PC-9 (cell line): ENCODE measurements around the gene GNA12. TPM values are rescaled to one million over a fixed set of nuclear protein-coding genes. Genes with fewer than 3 reads are reported as not detected.

ENCODE experiments used
- BruUV-seq: library from RNA; stranded (reverse); fragments of 400-500 nt; replicated peaks from 2 replicates; lab custom pipeline; 2021; lab: Mats Ljungman, UMichigan
- CTCF ChIA-PET: fragments of 300-600 bp; sonication (Branson Sonifier 250); formaldehyde crosslinking; loops from one replicate; lab custom pipeline; 2022; ENCODE audit warnings: antibody characterized with exemption; lab: Charles Lee
- POLR2A ChIA-PET: fragments of 300-600 bp; sonication (Branson Sonifier 250); formaldehyde crosslinking; loops from one replicate; lab custom pipeline; 2022; ENCODE audit warnings: antibody characterized with exemption; ENCODE audit not compliant: unreplicated experiment; lab: Charles Lee
- DNase-seq, 2 experiments: peaks; one replicate each; pipeline versions ENCODE4 v3.0.0 to v3.0.0-alpha.2; 2015 to 2022; ENCODE audit warnings: mixed read lengths in 1 of 2
- H2AFZ ChIP-seq: fragments of 200-600 bp; sonication (generic); 2 replicates; pipeline ENCODE4 v1.8.1; 2017; ENCODE audit warnings: antibody characterized with exemption
- H3F3A ChIP-seq: fragments of 200-600 bp; sonication (generic); 2 replicates; pipeline ENCODE4 v1.8.1; 2017; ENCODE audit warnings: antibody characterized with exemption, mild to moderate bottlenecking, low read depth; ENCODE audit not compliant: insufficient read depth
- H3K27ac ChIP-seq: fragments of 200-600 bp; sonication (generic); 2 replicates; pipeline ENCODE4 v1.6.1; 2016; ENCODE audit warnings: mixed run types
- H3K27me3 ChIP-seq: fragments of 200-600 bp; sonication (generic); 2 replicates; pipeline ENCODE4 v1.6.1; 2016; ENCODE audit warnings: low read depth, mixed run types; ENCODE audit not compliant: insufficient read depth
- H3K36me3 ChIP-seq: fragments of 200-600 bp; sonication (generic); 2 replicates; pipeline ENCODE4 v1.6.1; 2016; ENCODE audit warnings: low read depth, mixed run types
- H3K4me1 ChIP-seq: fragments of 200-600 bp; sonication (generic); replicated peaks from 2 replicates; pipeline ENCODE4 v1.6.1; 2016; ENCODE audit warnings: mixed run types; ENCODE audit not compliant: insufficient read depth
- H3K4me2 ChIP-seq: fragments of 200-600 bp; sonication (generic); 2 replicates; pipeline ENCODE4 v1.6.1; 2017; ENCODE audit warnings: mixed run types
- H3K4me3 ChIP-seq: fragments of 200-600 bp; sonication (generic); 2 replicates; pipeline ENCODE4 v1.6.1; 2016; ENCODE audit warnings: mixed run types
- H3K79me2 ChIP-seq: fragments of 200-600 bp; sonication (generic); 2 replicates; pipeline ENCODE4 v1.6.1; 2017; ENCODE audit warnings: low read depth, mixed run types
- H3K9me2 ChIP-seq: fragments of 200-600 bp; sonication (generic); 2 replicates; pipeline ENCODE4 v1.8.1; 2017; ENCODE audit warnings: mild to moderate bottlenecking; ENCODE audit not compliant: insufficient read depth
- H3K9me3 ChIP-seq: fragments of 200-600 bp; sonication (generic); 2 replicates; pipeline ENCODE4 v1.8.1; 2016; ENCODE audit warnings: low read depth; ENCODE audit not compliant: insufficient read depth
- H4K20me1 ChIP-seq: fragments of 200-600 bp; sonication (generic); 2 replicates; pipeline ENCODE4 v1.8.1; 2017; ENCODE audit not compliant: insufficient read depth
- EZH2 ChIP-seq: fragments of 200-600 bp; sonication (generic); IDR thresholded peaks from 2 replicates; pipeline ENCODE4 v1.8.0; 2017; ENCODE audit warnings: antibody characterized with exemption, low read depth
- intact Hi-C: fragments of 100-400 bp; cut with micrococcal nuclease; formaldehyde crosslinking; loops from one replicate; pipeline ENCODE4 v1.10.0; 2022; ENCODE audit not compliant: unreplicated experiment
- total RNA-seq: library from RNA; stranded (reverse); gene quantifications from 2 replicates; pipeline ENCODE4 v1.2.3, GENCODE V29; 2021
- TF ChIP-seq, protein P1 (sequence below): fragments of 200-600 bp; sonication (generic); conservative IDR thresholded peaks from 2 replicates; pipeline ENCODE4 v1.6.1; 2017; ENCODE audit warnings: mixed run types, antibody characterized with exemption, mild to moderate bottlenecking, moderate library complexity

Gene GNA12
- total RNA-seq, 1 experiment from 2014 or later, result 51.7 TPM

DNA sequence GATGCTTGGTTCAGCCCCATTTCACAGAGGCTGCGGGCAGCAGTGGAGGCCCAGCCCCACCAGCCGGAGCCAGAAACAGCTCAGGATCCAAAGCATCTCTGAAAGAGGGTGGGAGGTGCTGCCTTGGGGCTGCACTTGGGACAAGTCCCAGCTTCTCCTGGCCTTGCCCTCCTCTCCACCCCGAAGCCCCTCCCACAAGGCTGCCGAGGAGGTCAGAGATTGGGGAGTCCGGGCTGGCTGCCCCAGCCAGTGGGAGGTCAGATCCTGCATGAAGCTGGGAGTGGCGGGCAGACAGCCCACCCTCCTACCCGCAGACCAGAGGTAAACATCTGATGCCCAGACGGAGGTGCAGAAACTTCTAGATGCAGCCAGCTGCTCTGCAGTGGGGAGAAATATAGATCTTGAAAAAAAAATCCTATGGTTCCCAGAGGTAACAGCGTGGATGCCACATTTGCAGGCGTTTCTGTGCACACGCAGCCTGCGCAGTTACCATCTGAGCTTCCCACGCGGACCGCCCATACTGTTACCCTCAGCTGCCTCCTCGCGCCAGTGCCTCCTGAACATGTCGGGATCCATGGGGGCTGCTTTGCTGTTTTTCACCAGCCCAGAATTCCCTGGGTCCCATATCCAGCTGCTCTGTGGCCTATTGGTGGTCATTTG is 36.9 kb upstream of the GNA12 start:
- no peak for TF ChIP-seq EZH2
- TF ChIP-seq, protein P1, sequence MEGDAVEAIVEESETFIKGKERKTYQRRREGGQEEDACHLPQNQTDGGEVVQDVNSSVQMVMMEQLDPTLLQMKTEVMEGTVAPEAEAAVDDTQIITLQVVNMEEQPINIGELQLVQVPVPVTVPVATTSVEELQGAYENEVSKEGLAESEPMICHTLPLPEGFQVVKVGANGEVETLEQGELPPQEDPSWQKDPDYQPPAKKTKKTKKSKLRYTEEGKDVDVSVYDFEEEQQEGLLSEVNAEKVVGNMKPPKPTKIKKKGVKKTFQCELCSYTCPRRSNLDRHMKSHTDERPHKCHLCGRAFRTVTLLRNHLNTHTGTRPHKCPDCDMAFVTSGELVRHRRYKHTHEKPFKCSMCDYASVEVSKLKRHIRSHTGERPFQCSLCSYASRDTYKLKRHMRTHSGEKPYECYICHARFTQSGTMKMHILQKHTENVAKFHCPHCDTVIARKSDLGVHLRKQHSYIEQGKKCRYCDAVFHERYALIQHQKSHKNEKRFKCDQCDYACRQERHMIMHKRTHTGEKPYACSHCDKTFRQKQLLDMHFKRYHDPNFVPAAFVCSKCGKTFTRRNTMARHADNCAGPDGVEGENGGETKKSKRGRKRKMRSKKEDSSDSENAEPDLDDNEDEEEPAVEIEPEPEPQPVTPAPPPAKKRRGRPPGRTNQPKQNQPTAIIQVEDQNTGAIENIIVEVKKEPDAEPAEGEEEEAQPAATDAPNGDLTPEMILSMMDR, result no peak
- no peaks in the 10 kb centered on the region for H3K9me2 ChIP-seq
- ChIA-PET CTCF (no interaction called here), POLR2A (no interaction called here)
- no peaks in the 10 kb centered on the region for H3K79me2 ChIP-seq
- H3K27me3 ChIP-seq, result no peaks in the 10 kb centered on the region
- H3F3A ChIP-seq, result peaks cover 21% of the 10 kb centered on the region
- peak overlapping the region; percentile 23; the same call in 1 of the 2 replicates for H3K4me2 ChIP-seq
- no peak overlapping the region for H3K4me3 ChIP-seq
- no peaks in the 10 kb centered on the region for H3K4me1 ChIP-seq
- H3K27ac ChIP-seq, result no peak overlapping the region
- H2AFZ ChIP-seq, result no peak overlapping the region
- no peaks in the 10 kb centered on the region for H4K20me1 ChIP-seq
- H3K36me3 ChIP-seq, result no peaks in the 10 kb centered on the region
- no TSS peak for BruUV-seq
- no peaks in the 10 kb centered on the region for H3K9me3 ChIP-seq
- no peak for DNase-seq
- intact Hi-C loops, result no loop called here

DNA sequence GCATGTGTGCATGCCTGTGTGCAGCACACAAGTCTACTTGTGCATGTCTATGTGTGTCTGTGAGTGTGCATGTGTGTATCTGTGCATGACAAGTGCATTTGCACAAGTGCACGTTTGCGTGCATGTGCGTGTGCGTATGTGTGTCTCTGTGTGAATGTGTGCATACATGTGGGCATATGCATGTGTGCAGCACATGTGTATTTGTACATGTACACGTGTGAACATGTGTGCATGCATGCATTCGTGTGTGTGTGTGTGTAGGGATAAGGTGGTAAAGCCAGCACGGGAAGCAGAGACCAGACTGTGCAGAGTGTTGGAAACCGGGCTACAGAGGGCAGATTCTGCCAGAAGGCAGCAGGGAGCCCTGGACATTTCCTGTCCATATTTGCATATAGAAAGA is 35.9 kb upstream of the GNA12 start:
- TF ChIP-seq, protein P1, result no peak
- no peak for TF ChIP-seq EZH2
- Histone ChIP-seq H4K20me1 (no peaks in the 10 kb centered on the region), H3F3A (peaks cover 22% of the 10 kb centered on the region), H3K79me2 (no peaks in the 10 kb centered on the region), H3K27ac (no peak overlapping the region), H3K36me3 (no peaks in the 10 kb centered on the region), H3K9me3 (no peaks in the 10 kb centered on the region), H3K27me3 (no peaks in the 10 kb centered on the region), H3K4me2 (no peak overlapping the region), H2AFZ (no peak overlapping the region), H3K9me2 (no peaks in the 10 kb centered on the region), H3K4me3 (no peak overlapping the region), H3K4me1 (no peaks in the 10 kb centered on the region)
- DNase-seq, result no peak
- ChIA-PET CTCF (no interaction called here), POLR2A (no interaction called here)
- no TSS peak for BruUV-seq
- intact Hi-C loops, result no loop called here

DNA sequence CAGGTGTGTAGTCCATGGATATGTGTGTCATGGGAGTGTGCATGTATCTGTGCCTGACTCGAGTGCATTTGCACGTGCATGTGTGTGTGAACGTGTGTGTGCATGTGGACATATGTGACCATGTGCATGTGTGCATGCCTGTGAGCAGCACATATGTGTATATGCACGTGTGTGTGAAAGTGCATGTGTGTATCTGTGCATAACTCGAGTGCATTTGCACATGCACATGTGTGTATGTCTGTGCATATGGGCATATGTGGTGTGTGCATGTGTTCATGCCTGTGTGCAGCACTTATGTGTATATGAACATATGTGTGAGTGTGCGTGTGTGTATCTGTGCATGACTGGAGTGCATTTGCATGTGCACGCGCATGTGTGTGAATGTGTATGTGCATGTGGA is 35.2 kb upstream of the GNA12 start:
- Histone ChIP-seq H2AFZ (no peak overlapping the region), H3F3A (peaks cover 29% of the 10 kb centered on the region), H3K4me3 (no peak overlapping the region), H3K27me3 (no peaks in the 10 kb centered on the region), H3K4me1 (0 out of 2 replicates have a peak, but pooled peaks cover 4% of the 10 kb centered on the region), H3K4me2 (no peak overlapping the region), H3K9me2 (no peaks in the 10 kb centered on the region), H3K9me3 (no peaks in the 10 kb centered on the region), H3K27ac (no peak overlapping the region), H4K20me1 (no peaks in the 10 kb centered on the region), H3K79me2 (no peaks in the 10 kb centered on the region), H3K36me3 (no peaks in the 10 kb centered on the region)
- no TSS peak for BruUV-seq
- no peak for TF ChIP-seq EZH2
- TF ChIP-seq, protein P1, result no peak
- ChIA-PET POLR2A (no interaction called here), CTCF (no interaction called here)
- DNase-seq, result no peak
- intact Hi-C loops, result no loop called here
